HepG2 (cell line): Measurements from ENCODE around the gene DOHH. TPM values are rescaled to one million over a fixed set of nuclear protein-coding genes. Genes with fewer than 3 reads are reported as not detected.

Experiments
- BRCA1 ChIP-seq: sonication (generic); formaldehyde crosslinking; IDR thresholded peaks from 2 replicates; pipeline ENCODE4 v1.4.0; 2020; ENCODE audit warnings: missing genetic modification reagents
- CBX1 ChIP-seq: IDR thresholded peaks from one replicate; pipeline ENCODE4 v1.6.1; 2016; ENCODE audit warnings: antibody characterized with exemption, low read depth
- GLI4 ChIP-seq: sonication (generic); formaldehyde crosslinking; IDR thresholded peaks from 2 replicates; pipeline ENCODE4 v1.5.1; 2020; ENCODE audit warnings: missing genetic modification reagents, mild to moderate bottlenecking, moderate library complexity, borderline replicate concordance
- HDAC1 ChIP-seq: sonication (generic); formaldehyde crosslinking; IDR thresholded peaks from 2 replicates; pipeline ENCODE4 v1.5.1; 2020; ENCODE audit warnings: mild to moderate bottlenecking, missing genetic modification reagents
- POLR2A ChIP-seq, 2 experiments: IDR thresholded peaks; 2 replicates each; pipeline ENCODE4 v1.6.1; 2011; ENCODE audit warnings: low read depth in 2 of 2, low read length in 2 of 2, mild to moderate bottlenecking in 1 of 2, moderate library complexity in 1 of 2; ENCODE audit not compliant: insufficient read depth in 1 of 2
- ZNF501 ChIP-seq: sonication (generic); formaldehyde crosslinking; IDR thresholded peaks from 2 replicates; pipeline ENCODE4 v1.5.1; 2020; ENCODE audit warnings: mild to moderate bottlenecking, moderate library complexity, missing genetic modification reagents
- ZNF672 ChIP-seq: sonication (generic); formaldehyde crosslinking; IDR thresholded peaks from 2 replicates; pipeline ENCODE4 v1.8.1; 2022; ENCODE audit warnings: missing genetic modification reagents
- polyA plus RNA-seq, 8 experiments: library from polyadenylated mRNA; depleted of rRNA in 3 of 8; stranded (reverse) in 7 of 8; unstranded in 1 of 8; fragments of >200 nt; fragmentation: Illumina TruSeq in 4 of 8; extraction: Trizol in 4 of 8; gene quantifications; 2 replicates each; pipeline versions ENCODE4 v1.2.1 to v1.2.3, GENCODE V29; 2011 to 2016; ENCODE audit warnings: low read depth in 4 of 8, missing spikeins in 1 of 8, mixed read lengths in 1 of 8; ENCODE audit not compliant: insufficient read depth in 1 of 8
- total RNA-seq, 5 experiments: library from RNA; depleted of rRNA; stranded (reverse); fragments of >200 nt; fragmentation: Illumina TruSeq; extraction: Trizol; gene quantifications; 2 replicates each; pipeline ENCODE4 v1.2.3, GENCODE V29; 2016; ENCODE audit warnings: low read depth in 1 of 5
- TF ChIP-seq, protein P1 (sequence below): sonication (generic); formaldehyde crosslinking; IDR thresholded peaks from 2 replicates; pipeline ENCODE4 v1.4.0; 2020; ENCODE audit warnings: missing genetic modification reagents
- TF ChIP-seq, protein P2 (sequence below): IDR thresholded peaks from 2 replicates; pipeline ENCODE4 v1.4.0; 2020; ENCODE audit warnings: mild to moderate bottlenecking, missing genetic modification reagents
- TF ChIP-seq, protein P3 (sequence below): sonication (generic); formaldehyde crosslinking; IDR thresholded peaks from 2 replicates; pipeline ENCODE4 v1.9.0; 2022; ENCODE audit warnings: low read depth, missing genetic modification reagents
- TF ChIP-seq, protein P4 (sequence below): sonication (generic); formaldehyde crosslinking; IDR thresholded peaks from 2 replicates; pipeline ENCODE4 v1.9.0; 2021; ENCODE audit warnings: missing genetic modification reagents, borderline replicate concordance
- TF ChIP-seq, protein P5 (sequence below): sonication (generic); formaldehyde crosslinking; IDR thresholded peaks from 2 replicates; pipeline ENCODE4 v1.5.0; 2020; ENCODE audit warnings: missing genetic modification reagents
- TF ChIP-seq, protein P6 (sequence below): sonication (generic); formaldehyde crosslinking; IDR thresholded peaks from 2 replicates; pipeline ENCODE4 v1.5.1; 2020; ENCODE audit warnings: mild to moderate bottlenecking, missing genetic modification reagents

The DOHH gene
- total and polyA plus RNA-seq, 2 of the 13 experiments (the other 11 are each of a cell fraction or from before 2014, with no cell fraction given): 3.5 to 13.7 TPM

DNA sequence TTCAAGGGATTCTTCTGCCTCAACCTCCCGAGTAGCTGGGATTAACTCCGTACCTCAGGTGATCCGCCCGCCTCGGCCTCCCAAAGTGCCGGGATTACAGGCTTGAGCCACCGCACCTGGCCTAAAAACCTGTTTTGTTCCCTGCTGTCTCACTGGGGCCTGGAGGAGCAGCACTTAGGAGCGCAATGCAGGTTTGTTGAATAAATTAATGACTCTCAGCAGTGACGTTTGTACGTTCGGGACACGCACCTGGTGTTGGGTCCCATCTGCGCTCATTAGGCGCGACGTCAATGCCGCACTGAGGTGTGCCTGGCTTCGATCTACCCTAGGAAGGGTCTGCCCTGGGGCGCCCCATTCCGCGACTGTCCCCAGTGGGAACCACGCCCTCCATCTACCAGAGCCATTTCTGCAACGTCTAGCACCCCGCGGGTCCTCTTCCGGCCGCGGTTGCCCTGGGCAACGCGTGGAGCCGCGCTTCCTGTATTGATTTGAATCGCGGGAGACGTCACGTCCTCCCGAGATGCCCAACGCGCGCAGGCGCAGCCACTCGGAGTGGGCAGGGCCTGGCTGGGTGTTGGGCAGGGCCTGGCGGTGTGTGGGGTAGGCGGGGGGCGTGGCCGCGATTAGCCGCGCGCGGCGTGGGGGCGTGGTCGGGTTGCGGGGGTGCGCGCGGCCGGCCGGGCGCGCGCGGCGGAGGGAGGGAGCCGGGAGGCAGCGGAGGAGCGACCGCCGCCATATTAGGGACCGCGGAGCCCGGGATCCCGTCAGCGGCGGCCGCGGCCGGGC lies 5.3 kb upstream of the DOHH start, which contains the start of gene FZR1 (continued):
- TF ChIP-seq, protein P1, sequence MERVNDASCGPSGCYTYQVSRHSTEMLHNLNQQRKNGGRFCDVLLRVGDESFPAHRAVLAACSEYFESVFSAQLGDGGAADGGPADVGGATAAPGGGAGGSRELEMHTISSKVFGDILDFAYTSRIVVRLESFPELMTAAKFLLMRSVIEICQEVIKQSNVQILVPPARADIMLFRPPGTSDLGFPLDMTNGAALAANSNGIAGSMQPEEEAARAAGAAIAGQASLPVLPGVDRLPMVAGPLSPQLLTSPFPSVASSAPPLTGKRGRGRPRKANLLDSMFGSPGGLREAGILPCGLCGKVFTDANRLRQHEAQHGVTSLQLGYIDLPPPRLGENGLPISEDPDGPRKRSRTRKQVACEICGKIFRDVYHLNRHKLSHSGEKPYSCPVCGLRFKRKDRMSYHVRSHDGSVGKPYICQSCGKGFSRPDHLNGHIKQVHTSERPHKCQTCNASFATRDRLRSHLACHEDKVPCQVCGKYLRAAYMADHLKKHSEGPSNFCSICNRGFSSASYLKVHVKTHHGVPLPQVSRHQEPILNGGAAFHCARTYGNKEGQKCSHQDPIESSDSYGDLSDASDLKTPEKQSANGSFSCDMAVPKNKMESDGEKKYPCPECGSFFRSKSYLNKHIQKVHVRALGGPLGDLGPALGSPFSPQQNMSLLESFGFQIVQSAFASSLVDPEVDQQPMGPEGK (CRISPR knock-in tag): no peak
- TF ChIP-seq GLI4 (CRISPR knock-in tag) (no peak), ZNF501 (CRISPR knock-in tag) (peak; percentile 74; the same call in 1 of the 2 replicates), HDAC1 (CRISPR knock-in tag) (peak; percentile 92), POLR2A (IDR thresholded peaks at IDR 0.05; ENCODE audit: insufficient read depth in 1 of 2, low read depth in 2 of 2, low read length in 2 of 2) (peak; percentile 56 to 64; a peak in 3 of 4 replicates), ZNF672 (CRISPR knock-in tag) (no peak), CBX1 (no peak), BRCA1 (no peak)
- TF ChIP-seq, protein P2, sequence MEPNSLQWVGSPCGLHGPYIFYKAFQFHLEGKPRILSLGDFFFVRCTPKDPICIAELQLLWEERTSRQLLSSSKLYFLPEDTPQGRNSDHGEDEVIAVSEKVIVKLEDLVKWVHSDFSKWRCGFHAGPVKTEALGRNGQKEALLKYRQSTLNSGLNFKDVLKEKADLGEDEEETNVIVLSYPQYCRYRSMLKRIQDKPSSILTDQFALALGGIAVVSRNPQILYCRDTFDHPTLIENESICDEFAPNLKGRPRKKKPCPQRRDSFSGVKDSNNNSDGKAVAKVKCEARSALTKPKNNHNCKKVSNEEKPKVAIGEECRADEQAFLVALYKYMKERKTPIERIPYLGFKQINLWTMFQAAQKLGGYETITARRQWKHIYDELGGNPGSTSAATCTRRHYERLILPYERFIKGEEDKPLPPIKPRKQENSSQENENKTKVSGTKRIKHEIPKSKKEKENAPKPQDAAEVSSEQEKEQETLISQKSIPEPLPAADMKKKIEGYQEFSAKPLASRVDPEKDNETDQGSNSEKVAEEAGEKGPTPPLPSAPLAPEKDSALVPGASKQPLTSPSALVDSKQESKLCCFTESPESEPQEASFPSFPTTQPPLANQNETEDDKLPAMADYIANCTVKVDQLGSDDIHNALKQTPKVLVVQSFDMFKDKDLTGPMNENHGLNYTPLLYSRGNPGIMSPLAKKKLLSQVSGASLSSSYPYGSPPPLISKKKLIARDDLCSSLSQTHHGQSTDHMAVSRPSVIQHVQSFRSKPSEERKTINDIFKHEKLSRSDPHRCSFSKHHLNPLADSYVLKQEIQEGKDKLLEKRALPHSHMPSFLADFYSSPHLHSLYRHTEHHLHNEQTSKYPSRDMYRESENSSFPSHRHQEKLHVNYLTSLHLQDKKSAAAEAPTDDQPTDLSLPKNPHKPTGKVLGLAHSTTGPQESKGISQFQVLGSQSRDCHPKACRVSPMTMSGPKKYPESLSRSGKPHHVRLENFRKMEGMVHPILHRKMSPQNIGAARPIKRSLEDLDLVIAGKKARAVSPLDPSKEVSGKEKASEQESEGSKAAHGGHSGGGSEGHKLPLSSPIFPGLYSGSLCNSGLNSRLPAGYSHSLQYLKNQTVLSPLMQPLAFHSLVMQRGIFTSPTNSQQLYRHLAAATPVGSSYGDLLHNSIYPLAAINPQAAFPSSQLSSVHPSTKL: peak; percentile 53
- TF ChIP-seq, protein P3, sequence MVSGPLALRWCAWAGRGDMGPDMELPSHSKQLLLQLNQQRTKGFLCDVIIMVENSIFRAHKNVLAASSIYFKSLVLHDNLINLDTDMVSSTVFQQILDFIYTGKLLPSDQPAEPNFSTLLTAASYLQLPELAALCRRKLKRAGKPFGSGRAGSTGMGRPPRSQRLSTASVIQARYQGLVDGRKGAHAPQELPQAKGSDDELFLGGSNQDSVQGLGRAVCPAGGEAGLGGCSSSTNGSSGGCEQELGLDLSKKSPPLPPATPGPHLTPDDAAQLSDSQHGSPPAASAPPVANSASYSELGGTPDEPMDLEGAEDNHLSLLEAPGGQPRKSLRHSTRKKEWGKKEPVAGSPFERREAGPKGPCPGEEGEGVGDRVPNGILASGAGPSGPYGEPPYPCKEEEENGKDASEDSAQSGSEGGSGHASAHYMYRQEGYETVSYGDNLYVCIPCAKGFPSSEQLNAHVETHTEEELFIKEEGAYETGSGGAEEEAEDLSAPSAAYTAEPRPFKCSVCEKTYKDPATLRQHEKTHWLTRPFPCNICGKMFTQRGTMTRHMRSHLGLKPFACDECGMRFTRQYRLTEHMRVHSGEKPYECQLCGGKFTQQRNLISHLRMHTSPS (CRISPR knock-in tag): no peak
- TF ChIP-seq, protein P4, sequence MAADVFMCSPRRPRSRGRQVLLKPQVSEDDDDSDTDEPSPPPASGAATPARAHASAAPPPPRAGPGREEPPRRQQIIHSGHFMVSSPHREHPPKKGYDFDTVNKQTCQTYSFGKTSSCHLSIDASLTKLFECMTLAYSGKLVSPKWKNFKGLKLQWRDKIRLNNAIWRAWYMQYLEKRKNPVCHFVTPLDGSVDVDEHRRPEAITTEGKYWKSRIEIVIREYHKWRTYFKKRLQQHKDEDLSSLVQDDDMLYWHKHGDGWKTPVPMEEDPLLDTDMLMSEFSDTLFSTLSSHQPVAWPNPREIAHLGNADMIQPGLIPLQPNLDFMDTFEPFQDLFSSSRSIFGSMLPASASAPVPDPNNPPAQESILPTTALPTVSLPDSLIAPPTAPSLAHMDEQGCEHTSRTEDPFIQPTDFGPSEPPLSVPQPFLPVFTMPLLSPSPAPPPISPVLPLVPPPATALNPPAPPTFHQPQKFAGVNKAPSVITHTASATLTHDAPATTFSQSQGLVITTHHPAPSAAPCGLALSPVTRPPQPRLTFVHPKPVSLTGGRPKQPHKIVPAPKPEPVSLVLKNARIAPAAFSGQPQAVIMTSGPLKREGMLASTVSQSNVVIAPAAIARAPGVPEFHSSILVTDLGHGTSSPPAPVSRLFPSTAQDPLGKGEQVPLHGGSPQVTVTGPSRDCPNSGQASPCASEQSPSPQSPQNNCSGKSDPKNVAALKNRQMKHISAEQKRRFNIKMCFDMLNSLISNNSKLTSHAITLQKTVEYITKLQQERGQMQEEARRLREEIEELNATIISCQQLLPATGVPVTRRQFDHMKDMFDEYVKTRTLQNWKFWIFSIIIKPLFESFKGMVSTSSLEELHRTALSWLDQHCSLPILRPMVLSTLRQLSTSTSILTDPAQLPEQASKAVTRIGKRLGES (CRISPR knock-in tag): no peak
- TF ChIP-seq, protein P5, sequence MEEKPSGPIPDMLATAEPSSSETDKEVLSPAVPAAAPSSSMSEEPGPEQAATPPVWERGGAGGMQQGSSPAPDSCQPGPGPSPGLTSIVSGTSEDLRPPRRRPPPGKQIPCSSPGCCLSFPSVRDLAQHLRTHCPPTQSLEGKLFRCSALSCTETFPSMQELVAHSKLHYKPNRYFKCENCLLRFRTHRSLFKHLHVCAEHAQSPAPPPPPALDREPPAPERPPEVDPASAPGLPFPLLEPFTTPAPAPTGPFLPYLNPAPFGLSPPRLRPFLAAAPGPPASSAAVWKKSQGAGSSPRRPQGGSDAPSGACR (CRISPR knock-in tag): no peak
- TF ChIP-seq, protein P6, sequence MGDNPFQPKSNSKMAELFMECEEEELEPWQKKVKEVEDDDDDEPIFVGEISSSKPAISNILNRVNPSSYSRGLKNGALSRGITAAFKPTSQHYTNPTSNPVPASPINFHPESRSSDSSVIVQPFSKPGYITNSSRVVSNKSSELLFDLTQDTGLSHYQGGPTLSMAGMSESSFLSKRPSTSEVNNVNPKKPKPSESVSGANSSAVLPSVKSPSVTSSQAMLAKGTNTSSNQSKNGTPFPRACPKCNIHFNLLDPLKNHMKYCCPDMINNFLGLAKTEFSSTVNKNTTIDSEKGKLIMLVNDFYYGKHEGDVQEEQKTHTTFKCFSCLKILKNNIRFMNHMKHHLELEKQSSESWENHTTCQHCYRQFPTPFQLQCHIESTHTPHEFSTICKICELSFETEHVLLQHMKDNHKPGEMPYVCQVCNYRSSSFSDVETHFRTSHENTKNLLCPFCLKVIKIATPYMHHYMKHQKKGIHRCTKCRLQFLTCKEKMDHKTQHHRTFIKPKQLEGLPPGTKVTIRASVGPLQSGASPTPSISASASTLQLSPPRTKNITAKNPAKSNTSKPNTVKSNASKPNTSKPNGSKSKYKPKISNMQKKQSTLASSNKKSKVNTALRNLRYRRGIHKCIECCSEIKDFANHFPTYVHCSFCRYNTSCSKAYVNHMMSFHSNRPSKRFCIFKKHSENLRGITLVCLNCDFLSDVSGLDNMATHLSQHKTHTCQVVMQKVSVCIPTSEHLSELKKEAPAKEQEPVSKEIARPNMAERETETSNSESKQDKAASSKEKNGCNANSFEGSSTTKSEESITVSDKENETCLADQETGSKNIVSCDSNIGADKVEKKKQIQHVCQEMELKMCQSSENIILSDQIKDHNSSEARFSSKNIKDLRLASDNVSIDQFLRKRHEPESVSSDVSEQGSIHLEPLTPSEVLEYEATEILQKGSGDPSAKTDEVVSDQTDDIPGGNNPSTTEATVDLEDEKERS (CRISPR knock-in tag): no peak
